A549 (cell line): ENCODE data around the gene NPFFR1.

Experiments used
- CEBPB ChIP-seq, 2 experiments: fragments of >200 bp in 1 of 2; sonication (Bioruptor Twin) in 1 of 2; formaldehyde crosslinking in 1 of 2; IDR thresholded peaks; 2 replicates each; pipeline ENCODE4 v1.6.1; 2012 to 2016
- CTCF ChIP-seq: fragments of >200 bp; sonication (Bioruptor Twin); formaldehyde crosslinking; IDR thresholded peaks from 3 replicates; pipeline ENCODE4 v1.5.1; 2016
- HOXA7 ChIP-seq: fragments of 250-450 bp; sonication (Bioruptor Pico); IDR thresholded peaks from 2 replicates; pipeline ENCODE4 v1.5.0; 2020; ENCODE audit warnings: mild to moderate bottlenecking, moderate library complexity
- POLR2A ChIP-seq: IDR thresholded peaks from 2 replicates; pipeline ENCODE4 v1.6.1; 2012; ENCODE audit warnings: mild to moderate bottlenecking, low read length
- REST ChIP-seq: fragments of 200-600 bp; sonication (generic); IDR thresholded peaks from 2 replicates; pipeline ENCODE4 v1.6.1; 2016; ENCODE audit warnings: antibody characterized with exemption, mild to moderate bottlenecking, moderate library complexity

- TF ChIP-seq CTCF (no peak), REST (no peak), HOXA7 (CRISPR knock-in tag) (no peak), POLR2A (no peak), CEBPB (IDR thresholded peaks at IDR 0.05) (no peak)
These were observed 3.7 kb downstream of the NPFFR1 start for GRCh38 chr10:70280099-70280498.
